Lung microvascular endothelial cell (primary cell): ENCODE data around the gene LEAP2. TPM values are rescaled to one million over a fixed set of nuclear protein-coding genes. Genes with fewer than 3 reads are reported as not detected.

Experiments
- DNase-seq, 2 donors: peaks; one replicate each; pipeline versions ENCODE4 v3.0.0 to v3.0.0-alpha.2; 2010; ENCODE audit warnings: low read depth in 2 of 2
- total RNA-seq: library from RNA; depleted of rRNA; stranded (reverse); fragments of >200 nt; gene quantifications from 2 replicates; pipeline ENCODE4 v1.2.1, GENCODE V29; 2014

The LEAP2 gene
- total RNA-seq, 1 donor from 2014 or later, result under 0.01 TPM

DNA sequence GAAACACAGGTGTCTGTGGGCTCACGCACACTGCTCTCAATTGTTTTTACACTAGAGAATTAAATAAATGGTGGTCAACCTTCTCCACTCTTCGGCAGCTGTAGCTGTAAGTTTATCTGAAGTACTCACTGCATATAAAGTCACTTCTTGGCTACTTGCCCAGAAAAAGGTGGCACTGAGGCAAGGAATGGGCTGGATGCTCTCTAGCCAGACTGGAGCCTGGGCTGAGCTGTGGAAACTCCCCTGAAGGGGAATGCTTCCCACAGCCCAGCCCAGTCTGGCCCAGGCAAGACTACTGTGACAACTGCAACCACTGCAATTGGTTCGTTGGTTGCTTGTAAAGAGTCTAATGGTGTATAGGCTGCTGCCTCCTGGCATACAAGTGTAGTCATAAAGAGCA is 4.5 kb downstream of the LEAP2 start:
- DNase-seq, result peak in 1 of 2 donors; percentile 48

DNA sequence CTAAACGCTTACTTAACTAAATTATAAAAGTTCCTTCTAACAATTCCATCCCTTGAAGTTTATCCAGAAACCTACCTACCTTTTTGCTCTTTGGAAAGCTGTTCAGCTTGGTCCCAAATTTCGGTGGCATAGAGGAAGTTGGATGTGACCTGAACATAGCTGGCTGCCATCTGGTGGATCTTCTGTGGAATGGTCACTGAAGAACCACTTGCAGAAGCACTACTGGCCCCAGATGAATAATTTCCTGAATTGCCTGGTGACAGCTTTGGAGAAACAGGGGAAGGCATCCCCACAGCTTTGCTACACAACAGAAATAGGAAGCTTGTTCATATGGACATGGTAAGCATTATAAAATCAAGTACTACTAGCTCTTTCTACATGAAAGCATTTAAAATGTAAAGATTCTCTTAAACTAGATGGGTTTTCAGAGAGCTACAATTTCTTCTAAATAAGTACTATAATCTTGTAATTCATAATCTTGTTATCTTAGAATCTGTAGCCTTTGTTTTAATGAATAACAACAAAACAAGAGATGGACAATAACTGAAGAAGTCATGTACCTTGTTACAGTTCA is 9.9 kb downstream of the LEAP2 start:
- DNase-seq, result peak; percentile 87 to 88

DNA sequence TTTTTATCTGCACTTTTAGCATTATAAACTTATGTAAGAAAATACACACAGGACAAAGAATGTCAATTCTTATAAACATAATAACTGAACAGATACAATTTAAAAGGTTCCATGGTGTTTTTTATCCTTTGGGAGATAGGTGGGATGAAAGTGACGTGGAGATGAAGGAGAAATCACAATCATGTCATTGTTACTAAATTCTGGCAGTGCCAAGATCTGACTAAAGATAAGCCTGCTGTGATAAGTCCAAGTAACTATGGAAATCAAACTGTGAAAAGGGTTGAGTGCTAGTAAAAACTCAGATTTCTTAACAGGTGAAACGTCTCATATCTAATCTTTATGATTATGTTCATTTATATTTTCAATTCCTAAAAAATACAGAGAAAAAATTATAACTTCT is 11.1 kb downstream of the LEAP2 start:
- DNase-seq, result no peak

DNA sequence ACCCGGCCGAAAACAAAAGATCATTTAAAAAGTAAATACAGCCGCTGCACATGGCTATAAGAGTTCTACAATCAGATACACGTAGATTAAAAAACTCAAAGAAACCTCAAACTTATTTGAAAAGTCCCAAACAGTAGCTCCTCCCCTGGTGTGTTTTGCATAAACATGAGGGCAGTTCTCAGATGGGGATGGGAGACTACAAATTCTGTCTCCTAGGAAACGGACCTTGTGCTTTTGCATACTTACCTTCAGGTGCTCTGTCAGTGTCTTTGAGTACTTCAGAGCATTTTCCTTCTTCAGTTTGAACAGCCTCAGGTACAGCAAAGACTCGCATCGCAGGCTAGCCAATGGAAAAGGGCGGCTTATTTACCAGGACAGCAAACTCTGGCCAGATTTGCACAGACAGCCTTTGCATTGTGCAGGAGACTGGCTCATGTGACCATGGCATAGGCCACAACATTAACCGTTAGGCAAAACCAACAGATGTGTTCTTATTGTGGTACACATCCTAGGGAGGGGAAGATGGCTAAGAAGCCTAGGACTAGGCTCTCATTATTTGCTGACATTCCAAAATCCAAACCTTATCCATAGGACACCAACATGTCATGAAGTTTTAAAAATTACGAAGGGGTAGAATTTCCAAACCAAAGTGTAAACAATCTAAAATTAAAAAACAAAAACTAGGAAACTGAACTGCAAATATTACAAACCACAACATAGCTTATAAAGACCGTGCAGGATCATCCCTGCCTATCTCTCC is 12.8 kb downstream of the LEAP2 start:
- DNase-seq, result no peak

DNA sequence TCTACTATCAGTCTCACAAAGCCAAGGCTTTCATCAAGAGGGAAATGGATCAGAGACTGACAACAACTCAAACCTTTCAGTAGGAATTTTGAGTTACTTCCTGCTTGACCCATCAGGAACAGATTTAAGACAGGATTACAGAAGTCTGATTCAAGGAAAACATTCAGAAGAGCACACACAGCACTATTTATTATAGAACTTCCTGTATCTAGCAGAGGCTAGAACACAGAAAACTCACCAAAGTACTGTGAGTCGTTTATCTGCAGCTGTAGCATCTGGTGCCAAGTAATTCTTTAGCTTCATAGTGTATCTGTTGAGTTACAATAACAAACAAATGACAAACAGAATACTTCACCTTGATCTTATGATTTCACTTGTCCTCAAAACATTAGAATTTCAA is 13.8 kb downstream of the LEAP2 start:
- DNase-seq, result peak in 1 of 2 donors; percentile 41

DNA sequence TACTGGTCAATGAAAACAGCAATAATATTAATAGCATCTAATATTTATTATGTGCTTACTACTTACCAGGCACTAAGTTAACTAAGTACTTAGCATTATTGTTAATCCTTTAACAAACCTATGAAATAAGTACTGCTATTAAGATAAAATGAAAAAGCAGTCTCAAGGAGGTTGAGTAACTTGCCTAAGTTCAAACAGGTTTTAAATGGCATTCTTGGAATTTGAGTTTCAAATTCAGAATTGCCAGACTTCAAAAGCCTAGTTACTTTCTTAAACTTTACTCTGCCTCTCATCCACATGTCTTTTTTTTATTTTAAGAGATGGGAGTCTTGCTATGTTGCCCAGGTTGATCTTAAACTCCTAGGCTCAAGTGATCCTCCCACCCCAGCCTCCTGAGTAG is 16.0 kb downstream of the LEAP2 start:
- DNase-seq, result no peak

DNA sequence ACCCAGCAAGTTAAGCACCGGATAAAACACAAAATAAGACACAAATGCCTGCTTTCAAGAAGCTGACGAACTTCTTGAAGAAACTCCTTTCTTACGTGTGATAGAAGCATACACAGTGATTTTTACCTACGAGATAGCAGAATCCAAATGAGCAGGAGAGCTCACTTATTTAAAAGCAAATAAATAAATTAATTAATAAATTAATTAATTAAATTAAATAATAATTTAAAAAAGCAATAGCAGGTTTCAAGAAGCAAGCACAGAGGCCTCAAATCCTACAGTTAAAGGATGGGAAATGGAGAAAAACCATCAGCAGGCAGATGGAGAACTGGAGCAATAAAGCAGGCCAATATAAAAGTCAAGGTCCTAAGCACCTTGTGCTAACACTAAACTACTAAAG is 17.3 kb downstream of the LEAP2 start:
- DNase-seq, result no peak

DNA sequence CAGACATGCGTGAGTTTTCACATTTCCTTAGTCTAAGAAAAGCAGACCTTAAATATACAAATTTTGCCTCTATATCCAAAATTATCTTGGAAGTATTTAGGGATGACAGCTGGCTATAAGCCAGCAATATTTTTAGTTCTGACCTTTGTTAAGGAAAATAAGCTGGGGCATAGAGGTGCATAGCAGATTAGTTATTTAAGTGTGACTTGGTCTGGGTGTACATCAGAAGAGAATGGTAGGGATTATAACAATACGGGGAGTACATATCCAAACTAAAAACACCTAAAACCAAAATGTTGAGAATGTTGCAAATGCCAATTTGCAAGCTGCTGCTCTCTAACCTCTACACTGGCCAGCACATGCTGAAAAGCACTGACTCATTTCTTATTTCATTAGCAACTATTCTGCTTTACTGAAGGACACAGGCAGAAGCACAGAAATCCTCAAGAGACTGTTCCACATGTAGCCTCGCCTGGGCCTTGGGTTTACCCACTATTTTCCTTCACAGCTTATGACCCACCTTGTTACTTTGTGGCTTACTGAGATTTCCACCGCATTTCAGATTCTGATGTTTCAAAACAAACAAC is 22.3 kb downstream of the LEAP2 start:
- DNase-seq, result no peak

DNA sequence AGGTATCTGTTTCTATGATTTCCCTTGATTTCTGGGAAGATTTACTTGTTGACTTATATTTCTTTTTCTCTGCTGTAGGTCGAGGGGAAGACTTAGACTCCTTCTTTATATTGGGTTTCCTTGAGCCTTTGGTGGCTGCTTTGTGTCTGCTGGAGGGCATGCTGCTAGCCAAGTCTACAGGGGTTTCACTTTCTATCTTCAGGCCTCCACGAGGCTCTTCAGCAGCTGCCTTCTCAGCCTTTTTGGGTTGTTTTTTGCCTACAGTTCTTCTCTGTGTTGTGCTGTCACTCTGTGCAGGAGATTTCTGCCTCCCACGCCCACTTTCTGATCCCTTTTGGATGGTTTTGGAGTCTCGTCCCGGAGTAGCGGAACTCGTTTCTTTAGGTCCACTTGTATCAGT is 23.2 kb downstream of the LEAP2 start:
- no peak for DNase-seq

DNA sequence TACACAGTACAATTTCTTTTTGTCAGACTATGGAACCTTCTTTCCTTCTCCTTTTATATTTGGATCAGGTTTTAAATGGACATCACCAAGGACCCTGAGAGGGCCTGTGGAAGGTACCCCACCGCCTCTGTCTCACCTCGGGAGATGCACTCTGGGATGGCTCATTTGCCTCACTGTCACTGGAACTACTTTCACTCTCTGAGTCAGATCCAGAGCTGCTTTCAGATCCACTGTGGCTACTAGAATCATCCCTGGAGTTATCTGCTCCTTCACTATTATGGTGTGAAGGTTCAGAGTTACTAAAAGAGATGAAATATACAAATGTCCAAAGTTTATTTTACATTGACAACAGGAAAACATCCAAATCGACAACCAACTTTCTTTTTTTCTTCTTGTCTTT is 24.6 kb downstream of the LEAP2 start:
- no peak for DNase-seq

DNA sequence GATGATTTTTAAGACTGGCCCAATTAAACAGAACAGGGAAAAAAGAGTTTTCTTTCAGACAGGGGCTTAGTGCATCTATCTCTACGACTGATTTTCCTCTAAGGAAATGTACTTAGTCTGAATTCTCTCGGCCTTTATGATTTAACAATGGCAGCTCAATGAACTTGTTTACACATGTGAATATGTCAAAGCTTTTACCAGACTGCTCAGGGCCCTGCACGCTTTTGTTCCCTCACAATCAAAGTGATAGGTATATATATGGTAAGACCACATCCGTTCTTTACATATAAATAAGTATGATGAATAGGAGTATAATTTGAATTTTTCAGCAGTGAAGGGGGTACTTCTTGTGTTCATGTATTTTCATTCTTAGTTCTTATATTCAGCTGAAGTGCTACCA is 27.6 kb downstream of the LEAP2 start:
- DNase-seq, result no peak

DNA sequence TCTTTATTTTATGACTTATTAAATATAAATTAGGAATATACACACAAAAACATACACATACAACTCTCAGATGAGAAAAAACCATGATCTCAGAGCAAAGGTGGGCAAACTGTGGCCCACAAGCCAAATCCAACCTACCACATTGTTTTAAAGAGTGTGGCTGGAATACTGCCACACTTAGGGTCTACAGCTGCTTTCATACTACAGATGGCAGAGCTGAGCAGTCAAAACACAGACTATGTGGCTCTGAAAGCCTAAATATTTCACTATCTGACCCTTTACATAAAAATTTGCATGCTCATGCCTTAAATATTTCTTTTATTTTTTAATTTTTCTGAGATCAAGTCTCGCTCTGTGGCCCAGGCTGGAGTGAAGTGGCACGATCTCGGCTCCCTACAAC is 28.3 kb downstream of the LEAP2 start:
- peak in 1 of 2 donors; percentile 15 for DNase-seq

DNA sequence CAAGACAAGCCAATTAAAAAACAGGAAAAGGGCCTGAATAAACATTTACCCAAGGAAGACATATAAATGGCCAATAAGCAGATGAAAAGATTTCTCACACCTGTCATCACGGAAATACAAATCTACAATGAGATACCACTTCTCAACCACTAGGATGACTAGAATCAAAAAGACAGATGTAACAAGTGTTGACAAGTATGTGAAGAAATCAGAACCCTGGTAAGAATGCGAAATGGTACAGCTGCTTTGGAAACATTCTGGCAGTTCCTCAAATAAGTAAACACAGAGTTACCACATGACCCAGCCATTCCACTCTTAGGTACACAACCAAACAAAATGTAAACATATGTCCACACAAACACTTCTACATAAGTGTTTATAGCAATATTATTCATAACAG is 32.5 kb downstream of the LEAP2 start:
- peak in 1 of 2 donors; percentile 20 for DNase-seq

DNA sequence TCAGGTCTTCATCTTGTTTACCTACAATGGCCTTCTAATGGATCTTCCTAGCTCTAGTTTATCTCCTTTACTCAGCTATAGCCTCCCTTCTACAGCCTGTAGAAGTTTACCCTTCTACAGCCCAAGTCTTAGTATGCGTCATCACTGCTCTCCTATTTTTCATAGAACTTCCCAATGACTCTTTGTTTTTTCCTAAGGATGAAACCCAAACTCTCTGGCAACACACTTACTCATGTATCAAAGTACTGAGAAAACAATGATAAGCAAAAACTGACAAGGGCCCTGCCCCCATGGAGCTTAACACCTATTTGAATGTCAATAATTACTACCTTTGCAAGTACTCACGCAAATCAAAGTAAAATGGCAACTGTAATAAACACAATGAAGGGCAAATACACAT is 33.7 kb downstream of the LEAP2 start:
- DNase-seq, result peak; percentile 33 to 79

DNA sequence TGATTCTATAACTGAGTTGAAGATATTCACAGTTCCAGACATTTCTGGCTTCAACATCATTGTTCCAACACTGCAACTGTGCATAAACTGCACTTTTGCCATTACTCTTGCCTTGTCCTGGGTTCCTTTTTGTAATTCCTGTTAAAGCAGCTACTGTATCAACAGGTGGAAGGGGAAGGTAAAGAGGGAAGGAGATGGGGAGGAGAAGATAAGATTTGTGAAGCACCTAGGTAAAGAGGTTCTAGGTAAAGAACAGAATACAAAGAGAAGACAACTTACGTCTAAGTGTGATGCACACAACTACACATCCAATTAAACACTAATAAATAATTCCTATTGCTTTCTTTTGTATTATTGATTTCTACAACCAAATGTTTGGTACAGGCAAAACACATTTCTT is 36.2 kb downstream of the LEAP2 start:
- no peak for DNase-seq

DNA sequence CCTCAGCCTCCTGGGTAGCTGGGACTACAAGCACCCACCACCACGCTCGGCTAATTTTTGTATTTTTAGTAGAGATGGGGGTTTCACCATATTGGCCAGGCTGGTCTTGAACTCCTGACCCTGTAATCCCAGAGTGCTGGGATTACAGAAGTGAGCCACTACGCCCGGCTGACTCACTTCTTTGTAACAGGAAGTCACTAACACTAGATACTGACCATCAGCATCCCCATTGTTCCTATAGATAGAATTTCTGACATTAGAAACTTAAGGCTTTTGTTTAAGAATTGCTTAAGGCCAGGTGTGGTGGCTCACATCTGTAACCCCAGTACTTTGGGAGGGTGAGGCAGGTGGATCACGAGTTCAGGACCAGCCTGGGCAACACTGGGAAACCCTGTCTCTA is 42.2 kb downstream of the LEAP2 start:
- peak; percentile 19 to 55 for DNase-seq

DNA sequence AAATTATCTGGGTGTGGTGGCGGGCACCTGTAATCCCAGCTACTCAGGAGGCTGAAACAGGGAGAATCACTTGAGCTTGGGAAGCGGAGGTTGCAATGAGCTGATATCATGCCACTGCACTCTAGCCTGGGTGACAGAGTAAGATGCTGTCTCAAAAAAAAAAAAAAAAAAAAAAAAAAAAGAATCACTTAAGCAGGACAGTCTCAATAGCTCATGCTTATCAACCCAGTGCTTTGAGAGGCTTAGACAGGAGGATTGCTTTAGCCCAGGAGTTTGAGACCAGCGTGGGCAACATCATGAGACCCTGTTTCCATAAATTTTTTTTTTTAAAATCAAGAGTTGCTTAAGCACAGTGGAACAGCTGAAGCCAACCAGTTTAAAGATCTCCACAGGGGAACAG is 42.6 kb downstream of the LEAP2 start:
- no peak for DNase-seq

Other genes starting within 250 kb of the LEAP2 start
- not detected in 2 replicates for gene IL13, start 215.5 kb upstream of the LEAP2 start, total RNA-seq
- gene IL4, start 199.7 kb upstream of the LEAP2 start, total RNA-seq, result not detected in 2 replicates
- gene KIF3A, start 136.1 kb upstream of the LEAP2 start, total RNA-seq, result 3.9 and 4.2 TPM in 2 replicates
- gene CCNI2, start 126.2 kb upstream of the LEAP2 start, total RNA-seq, result under 0.01 TPM in 1 of 2 replicates, not detected in the other
- 29.2 and 30.7 TPM in 2 replicates for gene SEPTIN8, start 96.4 kb upstream of the LEAP2 start, total RNA-seq
- not detected in 2 replicates for gene SOWAHA, start 60.4 kb upstream of the LEAP2 start, total RNA-seq
- 1.4 and 1.5 TPM in 2 replicates for gene SHROOM1, start 43.0 kb upstream of the LEAP2 start, total RNA-seq
- gene GDF9, start 7.2 kb upstream of the LEAP2 start, total RNA-seq, result not detected in 2 replicates
- 91.5 and 111 TPM in 2 replicates for gene UQCRQ, start 7.0 kb upstream of the LEAP2 start, total RNA-seq
- gene AFF4, start 90.0 kb downstream of the LEAP2 start, total RNA-seq, result 19.8 and 20.4 TPM in 2 replicates
- 13.1 and 14.3 TPM in 2 replicates for gene ZCCHC10, start 152.9 kb downstream of the LEAP2 start, total RNA-seq
- gene HSPA4, start 178.3 kb downstream of the LEAP2 start, total RNA-seq, result 74.8 and 79.1 TPM in 2 replicates